ENCODE measurements around the gene RETREG3. TPM values are rescaled to one million over a fixed set of nuclear protein-coding genes. Genes with fewer than 3 reads are reported as not detected.

The RETREG3 gene
- total and polyA plus RNA-seq, 9 of the 15 experiments (the other 6 are each of a cell fraction or from before 2014, with no cell fraction given), result 4.1 to 39.0 (median 16.9) TPM

DNA sequence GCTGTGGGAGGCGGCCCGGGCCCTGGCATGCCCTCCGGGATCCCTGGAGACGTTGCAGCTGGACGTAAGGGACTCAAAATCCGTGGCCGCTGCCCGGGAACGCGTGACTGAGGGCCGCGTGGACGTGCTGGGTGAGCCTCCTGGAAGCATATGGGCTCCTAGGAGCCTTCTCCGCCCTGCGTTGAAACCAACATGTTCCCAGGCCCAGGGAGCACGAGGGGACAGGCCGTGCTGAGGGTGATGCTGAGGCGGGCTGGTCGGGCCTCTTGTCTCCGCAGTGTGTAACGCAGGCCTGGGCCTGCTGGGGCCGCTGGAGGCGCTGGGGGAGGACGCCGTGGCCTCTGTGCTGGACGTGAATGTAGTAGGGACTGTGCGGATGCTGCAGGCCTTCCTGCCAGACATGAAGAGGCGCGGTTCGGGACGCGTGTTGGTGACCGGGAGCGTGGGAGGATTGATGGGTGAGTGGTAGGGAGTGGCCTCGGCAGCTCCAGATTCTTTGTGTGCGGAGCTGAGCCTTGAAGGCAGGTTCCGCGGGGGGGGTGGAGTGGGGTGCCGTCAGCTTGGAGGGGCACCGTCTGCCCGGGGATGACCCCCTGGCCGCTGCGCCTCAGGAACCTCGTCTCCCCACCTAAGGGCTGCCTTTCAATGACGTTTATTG, 55.9 kb downstream of the RETREG3 start (continued):
- TF ChIP-seq, protein P1, sequence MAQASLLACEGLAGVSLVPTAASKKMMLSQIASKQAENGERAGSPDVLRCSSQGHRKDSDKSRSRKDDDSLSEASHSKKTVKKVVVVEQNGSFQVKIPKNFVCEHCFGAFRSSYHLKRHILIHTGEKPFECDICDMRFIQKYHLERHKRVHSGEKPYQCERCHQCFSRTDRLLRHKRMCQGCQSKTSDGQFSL (CRISPR knock-in tag; IDR thresholded peaks at IDR 0.05), result peak; percentile 60; the same call in 1 of the 2 replicates
- TF ChIP-seq, protein P1 (tag; IDR thresholded peaks at IDR 0.05), result no peak
- TF ChIP-seq SAFB2 (IDR thresholded peaks at IDR 0.05; ENCODE audit: borderline replicate concordance, low read depth, low read length, severe bottlenecking) (no peak), RBFOX2 (IDR thresholded peaks at IDR 0.05; ENCODE audit: low read depth, low read length) (peak; percentile 59), PTTG1 (tag; IDR thresholded peaks at IDR 0.05; ENCODE audit: low read depth) (no peak), NR2F6 (CRISPR knock-in tag; IDR thresholded peaks at IDR 0.05) (no peak), ZBED1 (IDR thresholded peaks at IDR 0.05) (no peak), NCOR1 (IDR thresholded peaks at IDR 0.05) (no peak), ZC3H11A (IDR thresholded peaks at IDR 0.05; ENCODE audit: low read depth, low read length) (no peak), ZNF444 (CRISPR knock-in tag; IDR thresholded peaks at IDR 0.05) (no peak), PYGO2 (tag; IDR thresholded peaks at IDR 0.05) (no peak), GTF2F1 (IDR thresholded peaks at IDR 0.05; ENCODE audit: low read depth, low read length) (no peak), ZEB2 (IDR thresholded peaks at IDR 0.05) (no peak), U2AF2 (optimal IDR thresholded peaks at IDR 0.05; ENCODE audit: low read depth, low read length) (no peak), PHF8 (IDR thresholded peaks at IDR 0.05; ENCODE audit: borderline replicate concordance, low read length) (no peak), PHB2 (IDR thresholded peaks at IDR 0.05; ENCODE audit: low read depth) (no peak), ZNF551 (CRISPR knock-in tag; IDR thresholded peaks at IDR 0.05) (no peak), ARHGAP35 (IDR thresholded peaks at IDR 0.05; ENCODE audit: partially characterized antibody) (no peak), EHMT2 (IDR thresholded peaks at IDR 0.05) (no peak), JUND (IDR thresholded peaks at IDR 0.05; ENCODE audit: borderline replicate concordance, low read depth, low read length) (no peak; the same call in 1 of the 2 replicates), JUND (tag; IDR thresholded peaks at IDR 0.05; ENCODE audit: borderline replicate concordance, low read depth, low read length) (peak; percentile 22; the same call in 1 of the 3 replicates), TFAM (CRISPR knock-in tag; conservative IDR thresholded peaks at IDR 0.05) (no peak), ZNF695 (CRISPR knock-in tag; IDR thresholded peaks at IDR 0.05) (no peak)
- TF ChIP-seq, protein P2, sequence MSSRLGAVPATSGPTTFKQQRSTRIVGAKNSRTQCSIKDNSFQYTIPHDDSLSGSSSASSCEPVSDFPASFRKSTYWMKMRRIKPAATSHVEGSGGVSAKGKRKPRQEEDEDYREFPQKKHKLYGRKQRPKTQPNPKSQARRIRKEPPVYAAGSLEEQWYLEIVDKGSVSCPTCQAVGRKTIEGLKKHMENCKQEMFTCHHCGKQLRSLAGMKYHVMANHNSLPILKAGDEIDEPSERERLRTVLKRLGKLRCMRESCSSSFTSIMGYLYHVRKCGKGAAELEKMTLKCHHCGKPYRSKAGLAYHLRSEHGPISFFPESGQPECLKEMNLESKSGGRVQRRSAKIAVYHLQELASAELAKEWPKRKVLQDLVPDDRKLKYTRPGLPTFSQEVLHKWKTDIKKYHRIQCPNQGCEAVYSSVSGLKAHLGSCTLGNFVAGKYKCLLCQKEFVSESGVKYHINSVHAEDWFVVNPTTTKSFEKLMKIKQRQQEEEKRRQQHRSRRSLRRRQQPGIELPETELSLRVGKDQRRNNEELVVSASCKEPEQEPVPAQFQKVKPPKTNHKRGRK (tag; IDR thresholded peaks at IDR 0.05), result no peak
- TF ChIP-seq, protein P3, sequence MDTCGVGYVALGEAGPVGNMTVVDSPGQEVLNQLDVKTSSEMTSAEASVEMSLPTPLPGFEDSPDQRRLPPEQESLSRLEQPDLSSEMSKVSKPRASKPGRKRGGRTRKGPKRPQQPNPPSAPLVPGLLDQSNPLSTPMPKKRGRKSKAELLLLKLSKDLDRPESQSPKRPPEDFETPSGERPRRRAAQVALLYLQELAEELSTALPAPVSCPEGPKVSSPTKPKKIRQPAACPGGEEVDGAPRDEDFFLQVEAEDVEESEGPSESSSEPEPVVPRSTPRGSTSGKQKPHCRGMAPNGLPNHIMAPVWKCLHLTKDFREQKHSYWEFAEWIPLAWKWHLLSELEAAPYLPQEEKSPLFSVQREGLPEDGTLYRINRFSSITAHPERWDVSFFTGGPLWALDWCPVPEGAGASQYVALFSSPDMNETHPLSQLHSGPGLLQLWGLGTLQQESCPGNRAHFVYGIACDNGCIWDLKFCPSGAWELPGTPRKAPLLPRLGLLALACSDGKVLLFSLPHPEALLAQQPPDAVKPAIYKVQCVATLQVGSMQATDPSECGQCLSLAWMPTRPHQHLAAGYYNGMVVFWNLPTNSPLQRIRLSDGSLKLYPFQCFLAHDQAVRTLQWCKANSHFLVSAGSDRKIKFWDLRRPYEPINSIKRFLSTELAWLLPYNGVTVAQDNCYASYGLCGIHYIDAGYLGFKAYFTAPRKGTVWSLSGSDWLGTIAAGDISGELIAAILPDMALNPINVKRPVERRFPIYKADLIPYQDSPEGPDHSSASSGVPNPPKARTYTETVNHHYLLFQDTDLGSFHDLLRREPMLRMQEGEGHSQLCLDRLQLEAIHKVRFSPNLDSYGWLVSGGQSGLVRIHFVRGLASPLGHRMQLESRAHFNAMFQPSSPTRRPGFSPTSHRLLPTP (IDR thresholded peaks at IDR 0.05; ENCODE audit: borderline replicate concordance, extremely low read depth, insufficient read length), result no peak
